VCaP (cell line): ENCODE results near the gene TMEM190.

Source experiments
- H3K27ac ChIP-seq: fragments of 450-650 bp; 2 replicates; pipeline ENCODE4 v1.5.1; 2017
- TF ChIP-seq, protein P1 (sequence below): fragments of 450-650 bp; conservative IDR thresholded peaks from 2 replicates; pipeline ENCODE4 v1.5.1; 2017; ENCODE audit warnings: mild to moderate bottlenecking, moderate library complexity

TMEM190 gene

DNA sequence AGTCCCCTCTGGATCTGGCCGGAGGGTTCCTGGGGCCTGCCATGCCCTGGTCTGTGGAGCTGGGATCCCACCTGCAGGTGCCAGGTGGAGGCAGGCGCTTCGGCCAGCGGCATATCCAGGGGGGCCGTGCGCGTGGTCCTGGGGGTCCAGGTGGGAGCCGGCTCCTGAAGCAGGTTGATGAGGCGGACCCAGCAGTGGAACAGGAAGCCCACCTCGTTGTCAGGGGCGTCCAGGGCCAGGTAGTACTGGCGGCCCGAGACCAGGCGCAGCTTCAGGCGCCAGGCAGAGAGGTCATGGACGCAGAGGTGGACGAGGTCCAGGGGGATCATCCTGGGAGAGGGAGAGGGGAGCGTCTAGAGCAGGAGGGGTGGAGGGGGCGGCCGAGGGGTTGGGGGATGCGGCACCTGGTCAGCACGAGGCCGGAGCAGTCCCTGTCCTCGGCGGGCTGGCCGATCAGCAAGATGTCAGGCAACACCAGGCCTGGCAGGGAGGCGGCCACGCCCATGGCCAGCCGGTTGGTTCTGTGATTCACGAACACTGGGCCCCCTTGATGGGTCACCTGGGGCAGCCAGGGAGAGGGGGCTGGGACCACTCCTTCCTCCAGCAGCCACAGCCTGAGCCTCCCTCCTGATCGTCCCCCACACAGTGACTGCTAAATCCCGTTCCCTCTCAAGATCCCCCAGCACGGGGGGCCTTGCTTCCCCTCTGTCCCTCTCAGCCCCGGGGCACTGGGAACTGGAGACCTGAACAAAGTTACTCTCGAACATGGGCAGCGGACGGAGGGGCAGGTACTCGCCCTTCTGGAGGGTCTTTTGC is 14.2 kb upstream of the TMEM190 start:
- no peak overlapping the region for H3K27ac ChIP-seq
- TF ChIP-seq, protein P1, sequence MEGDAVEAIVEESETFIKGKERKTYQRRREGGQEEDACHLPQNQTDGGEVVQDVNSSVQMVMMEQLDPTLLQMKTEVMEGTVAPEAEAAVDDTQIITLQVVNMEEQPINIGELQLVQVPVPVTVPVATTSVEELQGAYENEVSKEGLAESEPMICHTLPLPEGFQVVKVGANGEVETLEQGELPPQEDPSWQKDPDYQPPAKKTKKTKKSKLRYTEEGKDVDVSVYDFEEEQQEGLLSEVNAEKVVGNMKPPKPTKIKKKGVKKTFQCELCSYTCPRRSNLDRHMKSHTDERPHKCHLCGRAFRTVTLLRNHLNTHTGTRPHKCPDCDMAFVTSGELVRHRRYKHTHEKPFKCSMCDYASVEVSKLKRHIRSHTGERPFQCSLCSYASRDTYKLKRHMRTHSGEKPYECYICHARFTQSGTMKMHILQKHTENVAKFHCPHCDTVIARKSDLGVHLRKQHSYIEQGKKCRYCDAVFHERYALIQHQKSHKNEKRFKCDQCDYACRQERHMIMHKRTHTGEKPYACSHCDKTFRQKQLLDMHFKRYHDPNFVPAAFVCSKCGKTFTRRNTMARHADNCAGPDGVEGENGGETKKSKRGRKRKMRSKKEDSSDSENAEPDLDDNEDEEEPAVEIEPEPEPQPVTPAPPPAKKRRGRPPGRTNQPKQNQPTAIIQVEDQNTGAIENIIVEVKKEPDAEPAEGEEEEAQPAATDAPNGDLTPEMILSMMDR = no peak

DNA sequence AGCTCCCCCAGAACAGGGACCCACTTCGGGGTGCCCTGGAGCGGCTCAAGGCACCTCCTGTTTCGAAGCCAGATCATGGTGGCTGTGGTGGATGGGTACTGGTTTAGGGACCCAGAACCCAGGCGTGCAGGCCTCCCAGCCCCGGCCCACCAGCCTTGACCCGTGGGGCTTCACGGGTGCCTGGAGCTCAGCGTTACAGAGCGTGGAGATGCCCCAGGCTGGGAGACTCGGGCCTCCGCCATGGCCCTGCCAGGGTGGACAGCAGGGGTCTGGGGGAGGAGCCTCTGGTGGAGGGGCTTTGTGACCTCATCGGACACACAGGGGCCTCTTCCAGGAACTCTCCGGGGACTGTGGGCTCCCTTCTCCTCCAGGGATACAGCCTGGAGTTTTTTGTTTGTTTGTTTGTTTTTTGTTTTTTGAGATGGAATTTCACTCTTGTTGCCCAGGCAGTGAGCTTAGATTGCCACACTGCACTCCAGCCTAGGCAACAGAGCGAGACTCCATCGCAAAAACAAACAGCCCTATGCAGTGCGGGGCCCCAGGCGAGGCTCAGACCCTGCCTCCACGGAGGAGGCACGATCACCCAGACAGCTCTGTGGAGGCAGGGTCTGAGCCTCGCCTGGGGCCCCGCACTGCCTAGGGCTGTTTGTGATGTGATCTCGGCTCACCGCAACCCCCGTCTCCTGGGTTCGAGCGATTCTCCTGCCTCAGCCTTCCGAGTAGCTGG is 13.5 kb upstream of the TMEM190 start, which contains the start of gene GARIN5B:
Gene GARIN5B (minus strand): TSS at position 271 of the 727 bp plus-strand sequence. CDS start 194 bp downstream, at position 77.
- TF ChIP-seq, protein P1 = no peak
- H3K27ac ChIP-seq = no peak within 1 kb of the TSS

DNA sequence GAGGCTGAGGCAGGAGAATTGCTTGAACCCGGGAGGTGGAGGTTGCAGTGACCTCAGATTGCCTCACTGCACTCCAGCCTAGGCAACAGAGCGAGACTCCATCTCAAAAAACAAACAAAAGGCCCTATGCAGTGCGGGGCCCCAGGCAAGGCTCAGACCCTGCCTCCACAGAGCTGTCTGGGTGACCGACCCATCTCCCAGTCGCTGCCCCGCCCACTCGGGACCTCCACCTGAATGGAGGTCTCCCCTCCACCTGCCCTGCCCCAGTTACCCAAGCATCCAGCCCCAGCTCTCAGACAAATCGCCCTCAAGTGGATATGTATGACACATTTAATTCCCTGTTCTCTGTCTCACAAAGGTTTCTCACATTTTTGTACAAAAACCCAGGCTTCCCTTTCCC is 11.4 kb upstream of the TMEM190 start:
- TF ChIP-seq, protein P1 = no peak

DNA sequence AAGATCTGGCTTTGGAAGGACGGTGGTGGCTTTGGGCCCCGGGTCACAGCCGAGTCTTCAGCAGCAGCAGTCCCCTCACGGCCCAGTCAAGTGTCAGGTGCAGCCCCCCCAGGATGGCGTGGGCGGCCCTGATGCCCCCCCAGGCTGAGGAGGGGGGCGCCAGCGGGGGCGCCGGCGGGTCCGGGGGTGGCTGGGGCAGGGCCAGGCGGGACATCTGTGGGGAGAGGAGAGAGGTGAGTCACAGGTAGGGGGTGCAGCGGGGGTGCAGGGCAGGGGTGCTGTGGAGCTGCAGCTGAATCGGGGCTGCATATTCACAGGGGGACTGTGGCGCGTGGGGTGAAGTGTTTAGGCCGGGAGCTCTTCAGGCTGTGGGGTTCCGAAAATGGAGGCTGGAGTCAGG is 10.7 kb upstream of the TMEM190 start:
- TF ChIP-seq, protein P1 = no peak
- no peak overlapping the region for H3K27ac ChIP-seq

More for the DNA sequence above, 11.4 kb upstream of the TMEM190 start:
- no peak overlapping the region for H3K27ac ChIP-seq

DNA sequence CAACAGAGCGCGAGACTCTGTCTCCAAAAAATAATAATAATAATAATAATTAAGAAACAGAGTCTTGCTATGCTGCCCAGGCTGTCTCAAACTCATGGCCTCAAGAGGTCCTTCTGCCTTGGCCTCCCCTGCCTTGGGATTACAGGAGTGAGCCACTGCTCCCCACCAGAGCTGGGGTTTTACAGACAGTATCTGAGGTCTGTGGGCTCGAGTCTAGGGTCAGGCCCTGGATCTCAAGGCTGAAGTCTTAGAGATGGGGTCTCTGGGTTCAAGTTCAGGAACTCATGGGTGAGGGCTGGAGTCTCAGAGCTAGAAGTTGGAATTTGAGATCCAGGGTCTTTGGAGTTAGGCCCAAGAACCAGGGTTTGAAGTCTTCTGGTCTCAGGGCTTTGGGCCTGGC is 9.8 kb upstream of the TMEM190 start:
- TF ChIP-seq, protein P1 = no peak
- H3K27ac ChIP-seq = no peak overlapping the region

DNA sequence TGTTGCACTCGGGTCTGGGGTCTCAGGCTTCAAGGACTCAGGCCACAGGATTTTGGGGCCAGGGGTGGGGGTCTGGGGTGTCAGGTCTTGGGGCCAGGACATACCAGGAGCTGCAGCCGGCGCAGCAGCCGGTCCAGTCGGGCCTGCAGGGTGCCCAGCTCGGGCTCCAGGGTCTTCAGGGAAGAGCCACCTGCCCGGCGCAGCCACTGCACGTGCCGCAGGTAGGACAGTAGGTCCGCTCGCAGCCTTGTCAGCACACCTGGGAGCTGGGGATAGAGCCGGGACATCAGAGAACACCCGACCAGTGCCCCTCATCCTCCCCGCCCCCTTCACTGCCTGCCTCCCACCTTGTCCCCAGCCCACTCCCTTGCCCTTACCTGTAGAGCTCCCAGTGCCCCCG is 8.5 kb upstream of the TMEM190 start:
- TF ChIP-seq, protein P1 = no peak
- H3K27ac ChIP-seq = no peak overlapping the region
